GM12892 (cell line): ENCODE data around the gene KIF25.

Source experiments
- POLR2A ChIP-seq: IDR thresholded peaks from 2 replicates; pipeline ENCODE4 v1.6.1; 2011; ENCODE audit warnings: low read depth, low read length, control low read depth
- TAF1 ChIP-seq: IDR thresholded peaks from 2 replicates; pipeline ENCODE4 v1.6.1; 2011; ENCODE audit warnings: low read depth, mild to moderate bottlenecking, control low read depth, low read length, borderline replicate concordance

GRCh38 chr6:168053086-168053956 is 55.9 kb downstream of the KIF25 start:
- TF ChIP-seq POLR2A = no peak
- TF ChIP-seq TAF1 = no peak
